Measurements from ENCODE around the gene MCEMP1.

DNA sequence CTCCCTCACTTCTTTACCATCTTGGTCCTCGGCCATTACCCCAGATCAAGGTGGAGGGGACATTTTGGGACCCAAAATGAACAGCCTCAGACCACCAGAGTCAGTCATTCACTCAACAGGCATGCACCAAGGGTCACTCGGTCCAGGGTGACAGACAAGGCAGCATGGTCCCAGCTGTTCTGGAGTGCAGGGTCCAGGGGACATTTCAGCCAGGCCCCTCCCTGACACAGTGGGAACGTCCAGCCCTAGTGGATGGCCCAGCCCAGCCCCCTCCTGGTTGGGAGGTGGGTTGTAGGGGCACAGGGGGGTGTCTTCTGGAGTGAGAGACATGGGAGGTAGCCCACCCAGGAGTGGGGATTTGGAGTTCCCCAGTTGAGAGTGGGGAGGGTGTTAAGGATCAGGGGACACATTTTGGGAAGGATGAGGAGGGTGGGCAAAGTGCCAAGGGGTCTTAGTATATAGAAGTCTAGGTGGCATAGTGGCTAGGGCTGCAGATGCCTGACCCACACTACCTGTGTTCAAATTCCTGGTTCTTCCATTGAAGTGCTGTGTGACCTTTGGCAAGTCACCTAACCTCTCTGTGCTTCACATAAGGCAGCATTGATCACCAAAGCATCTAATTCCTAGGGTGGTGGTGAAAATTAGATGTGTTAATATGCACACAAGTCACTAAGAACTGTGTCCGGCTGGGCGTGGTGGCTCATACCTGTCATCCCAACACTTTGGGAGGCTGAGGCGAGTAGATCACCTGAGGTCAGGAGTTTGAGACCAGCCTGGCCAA is 27.6 kb downstream of the MCEMP1 start:
- TF ChIP-seq EZH2 (IDR thresholded peaks at IDR 0.05; ENCODE audit: borderline replicate concordance) (no peak), EZH2phosphoT487 (IDR thresholded peaks at IDR 0.05; ENCODE audit: low read depth, severe bottlenecking, unreplicated experiment) (no peak)
- TF ChIP-seq, protein P1, sequence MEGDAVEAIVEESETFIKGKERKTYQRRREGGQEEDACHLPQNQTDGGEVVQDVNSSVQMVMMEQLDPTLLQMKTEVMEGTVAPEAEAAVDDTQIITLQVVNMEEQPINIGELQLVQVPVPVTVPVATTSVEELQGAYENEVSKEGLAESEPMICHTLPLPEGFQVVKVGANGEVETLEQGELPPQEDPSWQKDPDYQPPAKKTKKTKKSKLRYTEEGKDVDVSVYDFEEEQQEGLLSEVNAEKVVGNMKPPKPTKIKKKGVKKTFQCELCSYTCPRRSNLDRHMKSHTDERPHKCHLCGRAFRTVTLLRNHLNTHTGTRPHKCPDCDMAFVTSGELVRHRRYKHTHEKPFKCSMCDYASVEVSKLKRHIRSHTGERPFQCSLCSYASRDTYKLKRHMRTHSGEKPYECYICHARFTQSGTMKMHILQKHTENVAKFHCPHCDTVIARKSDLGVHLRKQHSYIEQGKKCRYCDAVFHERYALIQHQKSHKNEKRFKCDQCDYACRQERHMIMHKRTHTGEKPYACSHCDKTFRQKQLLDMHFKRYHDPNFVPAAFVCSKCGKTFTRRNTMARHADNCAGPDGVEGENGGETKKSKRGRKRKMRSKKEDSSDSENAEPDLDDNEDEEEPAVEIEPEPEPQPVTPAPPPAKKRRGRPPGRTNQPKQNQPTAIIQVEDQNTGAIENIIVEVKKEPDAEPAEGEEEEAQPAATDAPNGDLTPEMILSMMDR (IDR thresholded peaks at IDR 0.05; ENCODE audit: poor library complexity): no peak
